Right kidney (tissue), 1 donor: ENCODE measurements around the gene HECA.
"Not testable (repeated sequence)": the region's sequence is repeated elsewhere in the genome, so short reads cannot be mapped to it uniquely, and the experiment has no call there.

ENCODE experiments used
- DNase-seq: peaks from one replicate; pipeline ENCODE4 v3.0.0-alpha.2; 2016

Gene HECA

GRCh38 chr6:139134064-139134395, 850 bp upstream of the HECA start:
- DNase-seq = no peak

- peak; percentile 85 for DNase-seq
Measured at GRCh38 chr6:139135578-139136545, 982 bp downstream of the HECA start.

- no peak for DNase-seq
Measured at GRCh38 chr6:139137706-139138105, 2.8 kb downstream of the HECA start.

- not testable (repeated sequence) for DNase-seq
Measured at GRCh38 chr6:139140854-139141253, 6.0 kb downstream of the HECA start.

GRCh38 chr6:139142262-139142661, 7.4 kb downstream of the HECA start:
- no peak for DNase-seq

- DNase-seq = no peak
Measured at GRCh38 chr6:139143111-139143510, 8.2 kb downstream of the HECA start.

GRCh38 chr6:139144490-139145085, 9.7 kb downstream of the HECA start:
- DNase-seq = no peak

- DNase-seq = no peak
Measured at GRCh38 chr6:139145661-139146060, 10.8 kb downstream of the HECA start.

GRCh38 chr6:139146317-139146726, 11.4 kb downstream of the HECA start:
- no peak for DNase-seq

- no peak for DNase-seq
Measured at GRCh38 chr6:139147628-139148027, 12.7 kb downstream of the HECA start.

GRCh38 chr6:139148557-139149235, 13.8 kb downstream of the HECA start:
- DNase-seq = no peak

GRCh38 chr6:139149383-139149782, 14.5 kb downstream of the HECA start:
- no peak for DNase-seq

- DNase-seq = peak; percentile 8
Measured at GRCh38 chr6:139150920-139151319, 16.0 kb downstream of the HECA start.

GRCh38 chr6:139151425-139152087, 16.7 kb downstream of the HECA start:
- no peak for DNase-seq

GRCh38 chr6:139152088-139152891, 17.4 kb downstream of the HECA start:
- no peak for DNase-seq

GRCh38 chr6:139152892-139153271, 18.0 kb downstream of the HECA start:
- no peak for DNase-seq

GRCh38 chr6:139153855-139154254, 19.0 kb downstream of the HECA start:
- DNase-seq = no peak

GRCh38 chr6:139154881-139155547, 20.1 kb downstream of the HECA start:
- DNase-seq = no peak

GRCh38 chr6:139156102-139156501, 21.2 kb downstream of the HECA start:
- no peak for DNase-seq

GRCh38 chr6:139156551-139156950, 21.7 kb downstream of the HECA start:
- DNase-seq = no peak

GRCh38 chr6:139157086-139157485, 22.2 kb downstream of the HECA start:
- DNase-seq = not testable (repeated sequence)
